Measurements from ENCODE around the gene LSM4. TPM values are rescaled to one million over a fixed set of nuclear protein-coding genes. Genes with fewer than 3 reads are reported as not detected.
A peak's percentile ranks its signal among the peaks of the same experiment; 100 is the strongest.

The LSM4 gene
- total and polyA plus RNA-seq, 2 of the 13 experiments (the other 11 are each of a cell fraction or from before 2014, with no cell fraction given): 65.8 to 166 TPM

DNA sequence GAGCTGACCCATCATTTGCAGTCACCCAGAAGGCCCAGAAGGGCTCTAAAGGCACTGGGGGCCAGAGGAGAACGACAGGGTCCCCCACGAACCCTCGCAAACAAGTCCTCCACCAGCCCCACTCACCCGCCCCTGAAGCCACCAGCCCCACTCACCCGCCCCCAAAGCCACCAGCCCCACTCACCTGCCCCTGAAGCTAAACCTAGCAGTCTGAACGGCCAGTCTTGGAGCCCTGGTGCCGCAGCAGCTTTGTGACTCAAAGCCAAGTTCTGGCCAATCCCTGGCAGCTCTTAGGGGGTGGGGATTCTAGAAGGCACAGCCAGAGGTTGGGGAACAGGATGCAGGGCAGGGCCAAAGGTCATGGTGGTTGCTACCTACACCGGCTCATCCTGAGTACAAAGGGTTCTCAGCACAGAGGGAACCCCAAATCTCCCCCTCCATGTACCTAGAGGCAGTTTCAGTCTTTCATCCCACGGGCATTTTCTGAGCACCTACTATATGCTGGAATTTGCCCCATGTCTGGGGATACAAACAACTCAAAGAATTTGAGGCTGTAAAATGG is 48.6 kb downstream of the LSM4 start, which contains the start of gene IQCN:
Gene IQCN (minus strand): TSS at position 234 of the 562 bp plus-strand sequence. CDS start 4,974 bp downstream, outside the sequence.
- peaks cover 11% of the 10 kb centered on the region for H3K79me2 ChIP-seq (ENCODE audit: insufficient read depth, low read length)
- DNase-seq (ENCODE audit: low spot score) (peak; percentile 62), FAIRE-seq (no peak), ATAC-seq (peak; percentile 45)
- H3K4me3 ChIP-seq (replicated peaks in 1 of 3; ENCODE audit: insufficient read depth in 1 of 3, low read depth in 2 of 3, low read length in 3 of 3): peak within 1 kb of the TSS in 2 of 3 experiments; percentile 23 to 50; a peak in 3 of 6 replicates
- peaks cover 66% of the 10 kb centered on the region for H3K4me1 ChIP-seq (ENCODE audit: insufficient read depth, low read length)
- intact Hi-C loops (cut with micrococcal nuclease; ENCODE audit: unreplicated experiment) (no loop called here), in situ Hi-C loops (cut with HindIII; ENCODE audit: extremely low pct_ligation_motif_present, low pct_unique_long_range_greater_than_20kb) (loop anchor here (10.0 kb wide), 1 partner anchor 141 kb away; the partner anchor contains the start of gene SSBP4)
- peak within 1 kb of the TSS; percentile 78 for H3K4me2 ChIP-seq (ENCODE audit: low read depth, low read length)
- no peak within 1 kb of the TSS for H2AFZ ChIP-seq (ENCODE audit: low read length)
- peaks cover 27% of the 10 kb centered on the region for H4K20me1 ChIP-seq (ENCODE audit: insufficient read depth, low read length)
- no peaks in the 10 kb centered on the region for H3K27me3 ChIP-seq (ENCODE audit: control insufficient read depth in 1 of 2, insufficient read depth in 2 of 2, low read length in 2 of 2)
- no peaks in the 10 kb centered on the region for H3K9me3 ChIP-seq (ENCODE audit: low read length)
- peaks cover 2 to 10% of the 10 kb centered on the region in 2 experiments; a peak in 4 of 5 replicates for H3K36me3 ChIP-seq (replicated peaks in 1 of 2; ENCODE audit: control insufficient read depth in 1 of 2, insufficient read depth in 2 of 2, low read length in 2 of 2)
- POLR2A ChIA-PET: interaction anchor here (0.8 to 3.3 kb wide), 18 partner anchors 12 to 165 kb away, joined by 3 to 23 read pairs (median 6); partner anchors contain the start of genes GDF15 and LSM4
- H3K27ac ChIP-seq (ENCODE audit: extremely low read length, insufficient read depth, low read length): peak within 1 kb of the TSS; percentile 73
- peak within 1 kb of the TSS; percentile 34; the same call in 1 of the 2 replicates for H3K9ac ChIP-seq (ENCODE audit: insufficient read depth, low read depth, low read length)
- BruUV-seq (replicated peaks): no TSS peak
- 4% methylated on average over 5 of the region's 9 CpGs for whole genome bisulfite sequencing (ENCODE audit: low lambda C conversion rate)
- CTCF ChIA-PET (ENCODE audit: low intra/inter-chr PET ratio, low total read pairs): interaction anchor here (0.7 kb wide), 1 partner anchor 62 kb away, joined by 3 read pairs; no protein-coding TSS in a partner anchor
- TF ChIP-seq ZNF678 (CRISPR knock-in tag; IDR thresholded peaks at IDR 0.05) (no peak), ZNF205 (CRISPR knock-in tag; IDR thresholded peaks at IDR 0.05) (no peak), BRD4 (CRISPR knock-in tag; IDR thresholded peaks at IDR 0.05) (no peak), PHF20 (CRISPR knock-in tag; IDR thresholded peaks at IDR 0.05) (no peak), NR2F1 (CRISPR knock-in tag; IDR thresholded peaks at IDR 0.05) (peak in 1 of 2 experiments; percentile 64; a peak in 2 of 4 replicates), BHLHE40 (IDR thresholded peaks at IDR 0.05; ENCODE audit: low read length) (no peak), ZNF775 (CRISPR knock-in tag; IDR thresholded peaks at IDR 0.05; ENCODE audit: borderline replicate concordance) (no peak), ZNF224 (CRISPR knock-in tag; IDR thresholded peaks at IDR 0.05) (no peak), ZSCAN21 (CRISPR knock-in tag; IDR thresholded peaks at IDR 0.05; ENCODE audit: borderline replicate concordance) (0 out of 2 replicates have a peak, but pooled peaks have one; percentile 10), SP4 (CRISPR knock-in tag; IDR thresholded peaks at IDR 0.05) (no peak), ZNF124 (CRISPR knock-in tag; IDR thresholded peaks at IDR 0.05) (no peak)
- TF ChIP-seq, protein P1, sequence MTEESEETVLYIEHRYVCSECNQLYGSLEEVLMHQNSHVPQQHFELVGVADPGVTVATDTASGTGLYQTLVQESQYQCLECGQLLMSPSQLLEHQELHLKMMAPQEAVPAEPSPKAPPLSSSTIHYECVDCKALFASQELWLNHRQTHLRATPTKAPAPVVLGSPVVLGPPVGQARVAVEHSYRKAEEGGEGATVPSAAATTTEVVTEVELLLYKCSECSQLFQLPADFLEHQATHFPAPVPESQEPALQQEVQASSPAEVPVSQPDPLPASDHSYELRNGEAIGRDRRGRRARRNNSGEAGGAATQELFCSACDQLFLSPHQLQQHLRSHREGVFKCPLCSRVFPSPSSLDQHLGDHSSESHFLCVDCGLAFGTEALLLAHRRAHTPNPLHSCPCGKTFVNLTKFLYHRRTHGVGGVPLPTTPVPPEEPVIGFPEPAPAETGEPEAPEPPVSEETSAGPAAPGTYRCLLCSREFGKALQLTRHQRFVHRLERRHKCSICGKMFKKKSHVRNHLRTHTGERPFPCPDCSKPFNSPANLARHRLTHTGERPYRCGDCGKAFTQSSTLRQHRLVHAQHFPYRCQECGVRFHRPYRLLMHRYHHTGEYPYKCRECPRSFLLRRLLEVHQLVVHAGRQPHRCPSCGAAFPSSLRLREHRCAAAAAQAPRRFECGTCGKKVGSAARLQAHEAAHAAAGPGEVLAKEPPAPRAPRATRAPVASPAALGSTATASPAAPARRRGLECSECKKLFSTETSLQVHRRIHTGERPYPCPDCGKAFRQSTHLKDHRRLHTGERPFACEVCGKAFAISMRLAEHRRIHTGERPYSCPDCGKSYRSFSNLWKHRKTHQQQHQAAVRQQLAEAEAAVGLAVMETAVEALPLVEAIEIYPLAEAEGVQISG (CRISPR knock-in tag; IDR thresholded peaks at IDR 0.05): peak; percentile 18; the same call in 1 of the 2 replicates
- TF ChIP-seq, protein P2, sequence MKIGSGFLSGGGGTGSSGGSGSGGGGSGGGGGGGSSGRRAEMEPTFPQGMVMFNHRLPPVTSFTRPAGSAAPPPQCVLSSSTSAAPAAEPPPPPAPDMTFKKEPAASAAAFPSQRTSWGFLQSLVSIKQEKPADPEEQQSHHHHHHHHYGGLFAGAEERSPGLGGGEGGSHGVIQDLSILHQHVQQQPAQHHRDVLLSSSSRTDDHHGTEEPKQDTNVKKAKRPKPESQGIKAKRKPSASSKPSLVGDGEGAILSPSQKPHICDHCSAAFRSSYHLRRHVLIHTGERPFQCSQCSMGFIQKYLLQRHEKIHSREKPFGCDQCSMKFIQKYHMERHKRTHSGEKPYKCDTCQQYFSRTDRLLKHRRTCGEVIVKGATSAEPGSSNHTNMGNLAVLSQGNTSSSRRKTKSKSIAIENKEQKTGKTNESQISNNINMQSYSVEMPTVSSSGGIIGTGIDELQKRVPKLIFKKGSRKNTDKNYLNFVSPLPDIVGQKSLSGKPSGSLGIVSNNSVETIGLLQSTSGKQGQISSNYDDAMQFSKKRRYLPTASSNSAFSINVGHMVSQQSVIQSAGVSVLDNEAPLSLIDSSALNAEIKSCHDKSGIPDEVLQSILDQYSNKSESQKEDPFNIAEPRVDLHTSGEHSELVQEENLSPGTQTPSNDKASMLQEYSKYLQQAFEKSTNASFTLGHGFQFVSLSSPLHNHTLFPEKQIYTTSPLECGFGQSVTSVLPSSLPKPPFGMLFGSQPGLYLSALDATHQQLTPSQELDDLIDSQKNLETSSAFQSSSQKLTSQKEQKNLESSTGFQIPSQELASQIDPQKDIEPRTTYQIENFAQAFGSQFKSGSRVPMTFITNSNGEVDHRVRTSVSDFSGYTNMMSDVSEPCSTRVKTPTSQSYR (CRISPR knock-in tag; IDR thresholded peaks at IDR 0.05; ENCODE audit: borderline replicate concordance): 0 out of 2 replicates have a peak, but pooled peaks have one; percentile 17
- TF ChIP-seq, protein P3, sequence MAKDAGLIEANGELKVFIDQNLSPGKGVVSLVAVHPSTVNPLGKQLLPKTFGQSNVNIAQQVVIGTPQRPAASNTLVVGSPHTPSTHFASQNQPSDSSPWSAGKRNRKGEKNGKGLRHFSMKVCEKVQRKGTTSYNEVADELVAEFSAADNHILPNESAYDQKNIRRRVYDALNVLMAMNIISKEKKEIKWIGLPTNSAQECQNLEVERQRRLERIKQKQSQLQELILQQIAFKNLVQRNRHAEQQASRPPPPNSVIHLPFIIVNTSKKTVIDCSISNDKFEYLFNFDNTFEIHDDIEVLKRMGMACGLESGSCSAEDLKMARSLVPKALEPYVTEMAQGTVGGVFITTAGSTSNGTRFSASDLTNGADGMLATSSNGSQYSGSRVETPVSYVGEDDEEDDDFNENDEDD (CRISPR knock-in tag; IDR thresholded peaks at IDR 0.05; ENCODE audit: borderline replicate concordance): no peak
